NCI-H187 treated with DMSO at 0.1 percent for 48 hours (cell line): ENCODE measurements around the gene PASD1.
"Not testable (repeated sequence)": the region's sequence is repeated elsewhere in the genome, so short reads cannot be mapped to it uniquely, and the experiment has no call there.

Experiments used
- DNase-seq: peaks from one replicate; lab custom pipeline; 2025; lab: John Stamatoyannopoulos, UW

The PASD1 gene

GRCh38 chrX:151624677-151625076 is 61.2 kb downstream of the PASD1 start:
- no peak for DNase-seq

GRCh38 chrX:151631822-151632221 is 68.3 kb downstream of the PASD1 start:
- no peak for DNase-seq

GRCh38 chrX:151633157-151633556 is 69.7 kb downstream of the PASD1 start:
- DNase-seq, result no peak

GRCh38 chrX:151634937-151635336 is 71.5 kb downstream of the PASD1 start:
- DNase-seq, result no peak

- DNase-seq, result no peak
Observed at GRCh38 chrX:151641564-151641963, 78.1 kb downstream of the PASD1 start.

- DNase-seq, result no peak
Observed at GRCh38 chrX:151675121-151675746, 111.8 kb downstream of the PASD1 start.

GRCh38 chrX:151676196-151676595 is 112.7 kb downstream of the PASD1 start:
- no peak for DNase-seq

GRCh38 chrX:151679798-151680402 is 116.4 kb downstream of the PASD1 start:
- no peak for DNase-seq

- DNase-seq, result no peak
Observed at GRCh38 chrX:151680805-151681204, 117.3 kb downstream of the PASD1 start.

GRCh38 chrX:151687635-151688034 is 124.2 kb downstream of the PASD1 start:
- DNase-seq, result no peak

GRCh38 chrX:151688695-151689094 is 125.2 kb downstream of the PASD1 start:
- no peak for DNase-seq

- no peak for DNase-seq
Observed at GRCh38 chrX:151692825-151693224, 129.3 kb downstream of the PASD1 start.

- no peak for DNase-seq
Observed at GRCh38 chrX:151694121-151694520, 130.6 kb downstream of the PASD1 start.

GRCh38 chrX:151694661-151695582 is 131.4 kb downstream of the PASD1 start, which contains the start of gene PRRG3:
Gene PRRG3 (plus strand): TSS chrX:151695458. CDS start chrX:151698815, 3,357 bp downstream.
- DNase-seq, result no peak

- DNase-seq, result no peak
Observed at GRCh38 chrX:151695583-151696340, 132.3 kb downstream of the PASD1 start.

GRCh38 chrX:151697082-151697481 is 133.6 kb downstream of the PASD1 start:
- not testable (repeated sequence) for DNase-seq

GRCh38 chrX:151697522-151697921 is 134.0 kb downstream of the PASD1 start:
- DNase-seq, result no peak

- DNase-seq, result no peak
Observed at GRCh38 chrX:151698485-151698884, 135.0 kb downstream of the PASD1 start.

GRCh38 chrX:151699746-151700145 is 136.3 kb downstream of the PASD1 start:
- no peak for DNase-seq

GRCh38 chrX:151700581-151700980 is 137.1 kb downstream of the PASD1 start:
- no peak for DNase-seq

GRCh38 chrX:151701071-151701470 is 137.6 kb downstream of the PASD1 start:
- DNase-seq, result no peak

GRCh38 chrX:151701531-151701930 is 138.1 kb downstream of the PASD1 start:
- no peak for DNase-seq
